HG03558 (cell line): ENCODE data around the gene KSR2.

ENCODE experiments used
- ATAC-seq: cut with Tn5 transposase; IDR thresholded peaks from one replicate; pipeline ENCODE4 v1.9.1; 2021; ENCODE audit warnings: moderate number of reproducible peaks; ENCODE audit not compliant: unreplicated experiment; ENCODE audit errors: extremely low read depth

KSR2 gene

GRCh38 chr12:117718141-117718540 is 250.6 kb downstream of the KSR2 start:
- ATAC-seq = no peak

GRCh38 chr12:117714203-117714602 is 254.6 kb downstream of the KSR2 start:
- no peak for ATAC-seq

DNA sequence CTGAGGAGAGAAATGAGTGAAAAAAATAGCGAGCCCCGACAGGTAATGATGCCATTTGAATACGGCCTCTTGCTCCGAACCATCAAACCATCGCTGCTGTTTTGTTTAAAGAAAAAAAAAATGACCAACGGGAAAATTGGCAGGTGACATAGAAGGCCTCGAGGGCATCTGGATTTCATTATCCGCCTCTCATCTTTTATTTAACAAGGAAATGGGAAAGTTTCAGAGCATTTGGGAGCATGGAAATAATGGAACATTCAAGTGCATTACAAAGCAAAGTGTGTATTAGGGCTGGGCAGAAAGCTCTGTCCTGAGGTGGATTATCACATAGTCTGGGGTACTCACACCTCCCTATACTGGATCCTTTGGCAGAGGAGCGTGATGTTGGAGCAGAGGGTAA is 258.7 kb downstream of the KSR2 start:
- ATAC-seq = no peak

DNA sequence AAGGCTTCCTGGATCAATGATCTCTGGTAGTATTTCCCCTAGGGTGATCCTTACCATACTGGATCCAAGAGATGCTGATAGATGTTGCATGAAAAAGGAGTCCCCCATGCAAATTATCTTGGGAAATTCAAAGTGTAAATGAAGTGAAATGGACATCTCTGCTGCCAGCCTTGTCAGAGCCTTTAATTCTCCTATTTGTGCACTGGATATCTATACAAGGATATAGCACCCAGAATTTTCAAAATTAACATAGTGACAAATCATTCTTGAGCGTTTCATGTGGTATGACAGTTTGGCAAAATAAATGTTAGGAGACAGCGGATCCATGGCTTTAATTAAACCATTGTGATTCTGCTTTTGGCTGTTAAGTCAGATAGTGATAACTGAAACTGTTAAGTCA is 260.9 kb downstream of the KSR2 start:
- ATAC-seq = no peak

DNA sequence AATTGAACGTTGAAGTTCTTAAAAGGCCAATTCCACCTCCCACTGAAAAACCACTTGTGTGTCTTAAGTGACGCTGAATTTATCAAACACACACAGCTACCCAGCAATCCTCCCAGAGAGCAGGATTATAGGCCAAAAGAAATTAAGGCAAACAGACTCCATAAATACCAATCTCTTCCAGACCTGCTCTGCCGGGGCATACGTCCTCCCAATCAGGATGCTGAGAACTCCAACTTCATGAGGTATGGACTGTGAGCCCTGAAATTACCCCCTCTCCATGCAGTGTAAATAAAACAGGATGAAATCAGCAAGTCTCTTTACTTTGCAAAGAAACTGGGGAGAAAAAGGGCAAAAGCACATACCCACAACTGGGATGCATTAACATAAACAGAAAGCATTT is 265.2 kb downstream of the KSR2 start:
- no peak for ATAC-seq

GRCh38 chr12:117702741-117703140 is 266.0 kb downstream of the KSR2 start:
- no peak for ATAC-seq

DNA sequence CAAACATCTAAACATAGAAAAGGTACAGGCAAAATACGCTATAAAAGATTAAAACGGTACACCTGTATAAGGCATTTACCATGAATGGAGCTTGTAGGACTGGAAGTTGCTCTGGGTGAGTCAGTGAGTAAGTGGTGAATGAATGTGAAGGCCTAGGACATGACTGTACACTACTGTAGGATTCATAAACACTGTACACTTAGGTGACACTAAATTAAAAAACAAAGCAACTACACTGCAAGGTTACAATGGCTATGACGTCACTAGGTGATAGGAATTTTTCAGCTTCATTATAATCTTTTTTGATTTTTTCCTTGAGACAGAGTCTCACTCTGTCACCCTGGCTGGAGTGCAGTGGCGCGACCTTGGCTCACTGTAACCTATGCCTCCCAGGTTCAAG is 269.2 kb downstream of the KSR2 start:
- ATAC-seq = no peak

DNA sequence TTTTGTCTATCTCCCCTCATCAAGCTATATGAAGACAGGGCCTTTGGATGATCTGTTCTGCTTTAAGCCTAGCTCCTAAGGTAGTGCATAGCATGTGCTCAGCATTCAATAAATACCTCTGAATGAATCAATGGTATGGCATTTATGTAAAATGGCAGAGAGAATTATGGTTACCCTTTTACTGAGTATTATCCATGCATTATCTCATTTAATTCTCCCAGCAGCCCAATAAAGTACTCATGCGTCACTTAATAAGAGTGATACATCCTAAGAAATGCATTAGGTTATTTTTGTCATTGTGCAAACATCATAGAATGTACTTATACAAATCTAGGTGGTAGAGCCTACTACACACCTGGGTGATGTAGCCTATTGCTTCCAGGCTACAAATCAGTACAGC is 269.7 kb downstream of the KSR2 start:
- ATAC-seq = no peak

- no peak for ATAC-seq
Observed at GRCh38 chr12:117695956-117696355, 272.8 kb downstream of the KSR2 start.

DNA sequence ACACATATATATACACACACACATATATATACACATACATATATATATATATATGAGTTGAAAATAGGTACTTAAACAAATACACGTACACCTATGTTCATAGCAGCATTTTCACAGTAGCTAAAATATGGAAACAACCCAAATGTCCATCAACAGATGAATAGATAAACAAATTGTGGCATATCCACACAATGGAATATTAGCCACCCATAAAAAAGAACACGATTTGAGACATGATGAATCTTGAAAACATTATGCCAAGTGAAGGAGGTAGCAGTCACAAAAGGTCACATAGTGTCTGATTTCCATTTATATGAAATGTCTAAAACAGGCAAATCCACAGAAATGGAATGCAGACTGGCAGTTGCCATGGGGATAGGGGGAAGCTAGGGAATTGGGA is 276.3 kb downstream of the KSR2 start:
- ATAC-seq = no peak

GRCh38 chr12:117689857-117690256 is 278.9 kb downstream of the KSR2 start:
- no peak for ATAC-seq

GRCh38 chr12:117688446-117688845 is 280.3 kb downstream of the KSR2 start:
- no peak for ATAC-seq

GRCh38 chr12:117686911-117687377 is 281.8 kb downstream of the KSR2 start:
- ATAC-seq = no peak

- no peak for ATAC-seq
Observed at GRCh38 chr12:117686210-117686609, 282.6 kb downstream of the KSR2 start.

DNA sequence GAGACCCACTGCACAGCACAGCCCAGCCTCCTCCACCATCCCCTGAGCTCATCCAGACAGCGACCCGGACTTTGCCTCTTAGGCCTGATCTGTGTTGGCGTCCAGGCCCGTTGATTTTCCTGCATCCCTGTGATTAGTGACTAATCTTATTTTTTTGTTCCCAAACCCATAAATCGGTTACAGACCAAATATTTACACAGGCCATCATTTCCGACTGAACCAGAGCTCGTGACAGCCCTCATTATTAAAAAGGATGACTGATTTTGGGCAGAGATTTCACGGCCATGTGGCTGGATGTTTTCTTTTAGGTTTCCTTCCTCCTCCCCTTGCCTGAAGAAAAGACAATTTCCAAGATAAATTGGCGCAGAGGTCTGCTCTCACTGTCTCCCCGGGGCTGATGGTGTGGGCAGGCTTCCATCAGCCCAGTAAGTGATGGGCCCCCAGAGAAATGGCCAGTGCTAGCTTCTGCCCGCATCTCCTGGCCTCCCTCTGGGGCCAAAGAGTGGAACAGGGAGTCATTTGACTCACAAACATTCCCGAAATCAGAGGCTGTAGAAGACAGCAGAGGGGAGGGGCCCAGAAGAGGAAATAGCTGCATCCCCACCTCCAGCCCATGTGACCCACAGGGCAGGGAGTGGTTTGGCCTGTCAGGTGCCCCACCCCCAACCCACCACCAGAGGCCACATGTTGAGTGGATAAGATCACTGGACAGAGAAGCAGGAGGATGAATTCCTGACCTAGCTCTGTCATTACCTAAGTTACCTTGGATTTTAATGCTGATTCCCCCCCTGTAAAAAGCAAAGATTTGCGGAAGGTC is 283.5 kb downstream of the KSR2 start:
- ATAC-seq = no peak

- no peak for ATAC-seq
Observed at GRCh38 chr12:117684471-117684870, 284.3 kb downstream of the KSR2 start.

DNA sequence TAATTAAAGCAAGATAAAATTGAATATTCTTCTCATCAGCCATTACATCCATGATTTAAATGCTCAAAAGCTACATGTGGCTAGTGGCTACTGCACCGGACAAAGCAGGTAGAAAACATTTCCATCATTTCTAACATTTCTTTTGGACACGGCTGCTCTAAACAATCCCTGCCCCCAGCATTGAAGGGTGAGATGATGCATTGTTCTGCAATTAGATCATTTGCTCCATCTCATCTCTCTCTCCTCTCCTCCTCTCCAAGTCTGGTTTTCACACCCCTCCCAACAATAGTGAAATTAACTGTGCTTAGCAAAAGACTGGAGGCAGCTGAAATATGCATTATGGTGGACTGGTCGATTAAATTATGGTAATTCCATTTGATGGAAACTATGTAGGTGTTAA is 288.5 kb downstream of the KSR2 start:
- no peak for ATAC-seq

DNA sequence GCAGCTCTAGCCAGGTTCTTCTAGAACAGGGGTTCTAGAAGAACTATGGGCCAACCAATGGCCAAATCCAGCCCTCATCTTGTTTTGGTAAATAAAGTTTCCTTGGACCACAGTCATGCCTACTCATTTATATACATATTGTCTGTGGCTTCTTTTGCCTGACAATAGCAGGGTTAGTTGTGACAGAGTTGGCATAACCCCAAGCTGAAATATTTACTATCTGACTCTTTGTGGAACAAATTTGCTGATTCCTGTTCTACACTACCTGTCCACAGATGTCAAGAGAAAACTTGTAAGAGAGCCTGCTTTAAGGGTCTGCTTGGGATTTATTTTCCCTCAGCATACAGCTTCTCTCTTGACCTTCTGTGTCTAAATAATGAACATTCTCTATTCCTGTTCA is 289.0 kb downstream of the KSR2 start:
- ATAC-seq = no peak

GRCh38 chr12:117674763-117675162 is 294.0 kb downstream of the KSR2 start:
- ATAC-seq = no peak

DNA sequence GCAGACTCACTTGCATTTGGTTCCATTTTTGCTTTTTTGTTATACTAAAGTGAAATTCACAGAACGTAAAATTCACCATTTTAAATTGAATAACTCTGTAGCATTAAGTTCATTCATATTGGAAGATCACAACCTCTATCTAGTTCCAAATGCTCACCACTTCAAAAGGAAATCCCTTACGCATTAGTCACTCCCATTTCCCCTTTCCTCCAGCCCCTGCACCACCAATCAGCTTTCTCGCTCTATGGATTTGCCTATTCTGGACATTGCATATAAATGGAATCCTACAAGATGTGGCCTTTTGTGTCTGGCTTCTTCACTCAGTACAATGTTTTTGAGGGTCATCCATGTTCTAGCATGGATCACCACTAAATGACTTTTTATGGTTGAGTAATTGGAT is 294.5 kb downstream of the KSR2 start:
- ATAC-seq = no peak

GRCh38 chr12:117671734-117672133 is 297.1 kb downstream of the KSR2 start:
- ATAC-seq = no peak

DNA sequence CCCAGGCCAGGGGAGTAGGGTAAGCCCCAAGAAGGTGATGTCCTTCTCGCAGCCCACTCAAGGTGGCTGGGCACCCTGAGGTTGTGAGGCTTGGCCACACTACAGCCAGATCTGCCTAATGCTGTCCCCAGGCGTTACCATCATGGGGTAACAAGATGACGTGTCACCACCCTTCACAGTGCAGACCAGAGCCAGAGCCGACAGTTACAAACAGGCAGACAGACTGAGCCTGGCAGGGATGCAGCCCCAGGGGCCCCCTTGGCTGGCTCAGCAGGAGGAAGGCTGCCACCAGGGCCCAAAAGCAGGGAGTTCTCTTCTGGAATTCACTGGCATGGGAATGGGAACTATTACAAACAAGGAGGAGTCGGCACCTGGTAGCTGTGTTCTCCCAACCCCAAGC is 304.6 kb downstream of the KSR2 start:
- no peak for ATAC-seq
